Activated T-cell treated with anti-CD3 and anti-CD28 coated beads, Interleukin-2, amount 50 U/mL, for 4 hours (primary cell): ENCODE results near the gene DGAT2. TPM values are rescaled to one million over a fixed set of nuclear protein-coding genes. Genes with fewer than 3 reads are reported as not detected.

Experiments used
- ATAC-seq, 2 donors: fragments of 200-7000 bp; cut with Tn5 transposase; one replicate each; pipeline ENCODE4 v1.10.0; 2021
- DNase-seq: peaks from one replicate; pipeline ENCODE4 v3.0.0-alpha.2; 2020
- H3K27me3 Mint-ChIP-seq: one replicate; pipeline ENCODE4 v1.8.0; 2021; ENCODE audit warnings: low read depth, mixed read lengths
- H3K36me3 Mint-ChIP-seq: one replicate; pipeline ENCODE4 v1.8.0; 2022; ENCODE audit warnings: mixed read lengths; ENCODE audit not compliant: insufficient read depth
- H3K4me1 Mint-ChIP-seq: one replicate; pipeline ENCODE4 v1.8.0; 2021; ENCODE audit warnings: low read depth, mixed read lengths
- H3K4me3 Mint-ChIP-seq: one replicate; pipeline ENCODE4 v1.8.0; 2021; ENCODE audit warnings: mild to moderate bottlenecking, moderate library complexity, mixed read lengths
- H3K9me3 Mint-ChIP-seq: one replicate; pipeline ENCODE4 v1.8.0; 2021; ENCODE audit warnings: mixed read lengths
- total RNA-seq, 3 donors: library from RNA; stranded (reverse); gene quantifications; one replicate each; pipeline ENCODE4 v1.2.1, GENCODE V29; 2021

The DGAT2 gene
- total RNA-seq, 3 donors from 2014 or later = 5.0 to 9.8 (median 5.8) TPM

GRCh38 chr11:75811485-75811884 lies 42.9 kb downstream of the DGAT2 start:
- H3K4me1 Mint-ChIP-seq = peaks cover 11% of the 10 kb centered on the region
- H3K4me3 Mint-ChIP-seq = no peak overlapping the region
- H3K36me3 Mint-ChIP-seq = no peaks in the 10 kb centered on the region
- H3K9me3 Mint-ChIP-seq = no peaks in the 10 kb centered on the region
- DNase-seq (no peak), ATAC-seq (no peak)
- H3K27me3 Mint-ChIP-seq = no peaks in the 10 kb centered on the region

- ATAC-seq = no peak
- no peak for DNase-seq
- no peaks in the 10 kb centered on the region for H3K36me3 Mint-ChIP-seq
- no peaks in the 10 kb centered on the region for H3K27me3 Mint-ChIP-seq
- H3K4me1 Mint-ChIP-seq = peaks cover 11% of the 10 kb centered on the region
- no peaks in the 10 kb centered on the region for H3K9me3 Mint-ChIP-seq
- no peak overlapping the region for H3K4me3 Mint-ChIP-seq
Observed at GRCh38 chr11:75812542-75813040, 44.0 kb downstream of the DGAT2 start.

- Mint-ChIP-seq H3K4me3 (no peak overlapping the region), H3K9me3 (no peaks in the 10 kb centered on the region), H3K4me1 (peaks cover 13% of the 10 kb centered on the region), H3K36me3 (peaks cover 2% of the 10 kb centered on the region), H3K27me3 (no peaks in the 10 kb centered on the region)
- DNase-seq (no peak), ATAC-seq (no peak)
Observed at GRCh38 chr11:75813124-75813523, 44.5 kb downstream of the DGAT2 start.

GRCh38 chr11:75813622-75814039 lies 45.1 kb downstream of the DGAT2 start:
- H3K27me3 Mint-ChIP-seq = no peaks in the 10 kb centered on the region
- peaks cover 15% of the 10 kb centered on the region for H3K4me1 Mint-ChIP-seq
- no peak overlapping the region for H3K4me3 Mint-ChIP-seq
- DNase-seq (no peak), ATAC-seq (no peak)
- no peaks in the 10 kb centered on the region for H3K9me3 Mint-ChIP-seq
- H3K36me3 Mint-ChIP-seq = peaks cover 2% of the 10 kb centered on the region

- H3K9me3 Mint-ChIP-seq = no peaks in the 10 kb centered on the region
- DNase-seq (no peak), ATAC-seq (peak; percentile 25 to 38)
- H3K27me3 Mint-ChIP-seq = no peaks in the 10 kb centered on the region
- H3K4me3 Mint-ChIP-seq = no peak overlapping the region
- peaks cover 21% of the 10 kb centered on the region for H3K4me1 Mint-ChIP-seq
- peaks cover 2% of the 10 kb centered on the region for H3K36me3 Mint-ChIP-seq
Observed at GRCh38 chr11:75814363-75814676, 45.7 kb downstream of the DGAT2 start.

GRCh38 chr11:75814677-75815344 lies 46.2 kb downstream of the DGAT2 start, which contains the start of gene UVRAG:
Gene UVRAG, plus strand, starts transcription at chr11:75815210. Its CDS starts 198 bp downstream, at chr11:75815408.
- peak; percentile 97 for DNase-seq
- peak; percentile 92 for ATAC-seq
- no peaks in the 10 kb centered on the region for H3K9me3 Mint-ChIP-seq
- no peaks in the 10 kb centered on the region for H3K27me3 Mint-ChIP-seq
- H3K4me3 Mint-ChIP-seq = no peak within 1 kb of the TSS
- peaks cover 21% of the 10 kb centered on the region for H3K4me1 Mint-ChIP-seq
- peaks cover 2% of the 10 kb centered on the region for H3K36me3 Mint-ChIP-seq

GRCh38 chr11:75815345-75816168 lies 47.0 kb downstream of the DGAT2 start:
- Mint-ChIP-seq H3K4me1 (peaks cover 21% of the 10 kb centered on the region), H3K27me3 (no peaks in the 10 kb centered on the region), H3K9me3 (no peaks in the 10 kb centered on the region), H3K36me3 (peaks cover 2% of the 10 kb centered on the region), H3K4me3 (no peak overlapping the region)
- peak; percentile 29 for DNase-seq
- peak; percentile 44 to 46 for ATAC-seq

GRCh38 chr11:75816561-75817239 lies 48.1 kb downstream of the DGAT2 start:
- Mint-ChIP-seq H3K27me3 (no peaks in the 10 kb centered on the region), H3K4me3 (no peak overlapping the region), H3K9me3 (no peaks in the 10 kb centered on the region), H3K36me3 (peaks cover 5% of the 10 kb centered on the region), H3K4me1 (peaks cover 29% of the 10 kb centered on the region)
- no peak for DNase-seq
- ATAC-seq = no peak

GRCh38 chr11:75820645-75821044 lies 52.1 kb downstream of the DGAT2 start:
- DNase-seq = no peak
- Mint-ChIP-seq H3K9me3 (no peaks in the 10 kb centered on the region), H3K36me3 (peaks cover 12% of the 10 kb centered on the region), H3K27me3 (no peaks in the 10 kb centered on the region), H3K4me1 (peaks cover 42% of the 10 kb centered on the region), H3K4me3 (no peak overlapping the region)
- no peak for ATAC-seq

GRCh38 chr11:75821202-75821601 lies 52.6 kb downstream of the DGAT2 start:
- Mint-ChIP-seq H3K36me3 (peaks cover 12% of the 10 kb centered on the region), H3K4me3 (no peak overlapping the region), H3K27me3 (no peaks in the 10 kb centered on the region), H3K4me1 (peaks cover 44% of the 10 kb centered on the region), H3K9me3 (no peaks in the 10 kb centered on the region)
- ATAC-seq = no peak
- no peak for DNase-seq

- H3K36me3 Mint-ChIP-seq = peaks cover 17% of the 10 kb centered on the region
- H3K4me1 Mint-ChIP-seq = peaks cover 50% of the 10 kb centered on the region
- H3K9me3 Mint-ChIP-seq = no peaks in the 10 kb centered on the region
- DNase-seq (no peak), ATAC-seq (no peak)
- H3K4me3 Mint-ChIP-seq = no peak overlapping the region
- H3K27me3 Mint-ChIP-seq = no peaks in the 10 kb centered on the region
Observed at GRCh38 chr11:75822541-75822940, 54.0 kb downstream of the DGAT2 start.

GRCh38 chr11:75823415-75823814 lies 54.8 kb downstream of the DGAT2 start:
- Mint-ChIP-seq H3K4me3 (no peak overlapping the region), H3K4me1 (peaks cover 46% of the 10 kb centered on the region), H3K9me3 (no peaks in the 10 kb centered on the region), H3K36me3 (peaks cover 15% of the 10 kb centered on the region), H3K27me3 (no peaks in the 10 kb centered on the region)
- ATAC-seq = no peak
- DNase-seq = no peak

- Mint-ChIP-seq H3K27me3 (no peaks in the 10 kb centered on the region), H3K36me3 (peaks cover 15% of the 10 kb centered on the region), H3K4me3 (peak overlapping the region; percentile 48), H3K4me1 (peaks cover 42% of the 10 kb centered on the region), H3K9me3 (no peaks in the 10 kb centered on the region)
- DNase-seq = no peak
- no peak for ATAC-seq
Observed at GRCh38 chr11:75823946-75824345, 55.4 kb downstream of the DGAT2 start.

- DNase-seq (no peak), ATAC-seq (no peak)
- H3K4me3 Mint-ChIP-seq = no peak overlapping the region
- H3K36me3 Mint-ChIP-seq = peaks cover 13% of the 10 kb centered on the region
- H3K27me3 Mint-ChIP-seq = no peaks in the 10 kb centered on the region
- peaks cover 32% of the 10 kb centered on the region for H3K4me1 Mint-ChIP-seq
- no peaks in the 10 kb centered on the region for H3K9me3 Mint-ChIP-seq
Observed at GRCh38 chr11:75826461-75827230, 58.1 kb downstream of the DGAT2 start.
